ENCODE data around the gene CCL25.
"Not testable (repeated sequence)": the region's sequence is repeated elsewhere in the genome, so short reads cannot be mapped to it uniquely, and the experiment has no call there.

CCL25 gene

GRCh38 chr19:8087876-8088275 is 35.3 kb downstream of the CCL25 start:
- DNase-seq: no peak

- DNase-seq: no peak
These were observed 36.4 kb downstream of the CCL25 start for GRCh38 chr19:8088752-8089663.

GRCh38 chr19:8089664-8090601 is 37.4 kb downstream of the CCL25 start:
- DNase-seq: no peak

- DNase-seq: no peak
These were observed 38.4 kb downstream of the CCL25 start for GRCh38 chr19:8090950-8091349.

- DNase-seq: no peak
These were observed 41.2 kb downstream of the CCL25 start for GRCh38 chr19:8093740-8094139.

- DNase-seq: no peak
These were observed 41.8 kb downstream of the CCL25 start for GRCh38 chr19:8094336-8094735.

GRCh38 chr19:8095354-8095886 is 42.9 kb downstream of the CCL25 start:
- no peak for DNase-seq

GRCh38 chr19:8096071-8096470 is 43.5 kb downstream of the CCL25 start:
- DNase-seq: no peak

- DNase-seq: no peak
These were observed 44.6 kb downstream of the CCL25 start for GRCh38 chr19:8097198-8097597.

GRCh38 chr19:8097681-8098567 is 45.4 kb downstream of the CCL25 start:
- no peak for DNase-seq

- DNase-seq: no peak
These were observed 48.8 kb downstream of the CCL25 start for GRCh38 chr19:8101311-8101710.

GRCh38 chr19:8101910-8102309 is 49.4 kb downstream of the CCL25 start:
- DNase-seq: not testable (repeated sequence)

GRCh38 chr19:8105471-8105870 is 52.9 kb downstream of the CCL25 start:
- no peak for DNase-seq

GRCh38 chr19:8107301-8107903 is 54.8 kb downstream of the CCL25 start:
- DNase-seq: no peak

- DNase-seq: no peak
These were observed 56.2 kb downstream of the CCL25 start for GRCh38 chr19:8108560-8109445.

- no peak for DNase-seq
These were observed 56.9 kb downstream of the CCL25 start for GRCh38 chr19:8109455-8109854.

- DNase-seq: no peak
These were observed 57.5 kb downstream of the CCL25 start for GRCh38 chr19:8109890-8110662.

GRCh38 chr19:8110931-8111330 is 58.4 kb downstream of the CCL25 start:
- no peak for DNase-seq

GRCh38 chr19:8111376-8111775 is 58.8 kb downstream of the CCL25 start:
- DNase-seq: no peak

Data from CD4-positive, alpha-beta T cell treated with Interleukin-15 for 1 hour (primary cell).